Gastrocnemius medialis (tissue), 4 donors: ENCODE data around the gene ANXA3. TPM values are rescaled to one million over a fixed set of nuclear protein-coding genes. Genes with fewer than 3 reads are reported as not detected.

Source experiments
- ATAC-seq, 2 donors: fragments of 150-250 bp; one replicate each; pipeline ENCODE4 v1.9.1; 2016
- DNase-seq, 2 donors: peaks; one replicate each; pipeline ENCODE4 v3.0.0-alpha.2; 2019
- H3K27ac ChIP-seq, 4 donors: fragments of 200-600 bp; sonication (generic); 1 replicate in 1 of 4; 2 replicates in 3 of 4; pipeline ENCODE4 v1.5.1; 2016 to 2018; ENCODE audit warnings: mild to moderate bottlenecking in 2 of 4, moderate library complexity in 1 of 4
- H3K27me3 ChIP-seq, 3 donors: fragments of 200-600 bp; sonication (generic) in 2 of 3; 1 replicate in 1 of 3; 2 replicates in 2 of 3; pipeline versions ENCODE4 v1.5.1 to v1.6.0; 2016 to 2019; ENCODE audit warnings: mild to moderate bottlenecking in 1 of 3, moderate library complexity in 1 of 3
- H3K36me3 ChIP-seq, 2 donors: fragments of 200-600 bp; sonication (generic) in 1 of 2; one replicate each; pipeline ENCODE4 v1.5.1; 2017 to 2018
- H3K4me1 ChIP-seq, 2 donors: fragments of 200-600 bp; sonication (generic) in 1 of 2; one replicate each; pipeline ENCODE4 v1.5.1; 2016 to 2017; ENCODE audit warnings: mild to moderate bottlenecking in 2 of 2
- H3K4me3 ChIP-seq, 4 donors: fragments of 200-600 bp; sonication (generic) in 3 of 4; 1 replicate in 1 of 4; 2 replicates in 3 of 4; pipeline ENCODE4 v1.5.1; 2016 to 2019; ENCODE audit warnings: mild to moderate bottlenecking in 2 of 4
- H3K9me3 ChIP-seq, 3 donors: fragments of 200-600 bp; sonication (generic) in 2 of 3; 1 replicate in 1 of 3; 2 replicates in 2 of 3; pipeline ENCODE4 v1.5.1; 2016 to 2019
- POLR2A ChIP-seq, 2 donors: fragments of 450-650 bp; IDR thresholded peaks; one replicate each; pipeline ENCODE4 v1.6.1; 2017; ENCODE audit warnings: antibody characterized with exemption in 2 of 2, mild to moderate bottlenecking in 2 of 2, moderate library complexity in 2 of 2
- in situ Hi-C, 4 donors: fragments of 200-750 bp; cut with MboI; loops; one replicate each; pipeline versions ENCODE4 v1.15.0 to v1.8.0; 2017; ENCODE audit warnings: low sequenced_read_pairs in 4 of 4
- intact Hi-C: fragments of 100-400 bp; cut with DNase I; formaldehyde crosslinking; loops from one replicate; pipeline ENCODE4 v1.15.1; 2023; ENCODE audit warnings: low total_unique reads
- total RNA-seq, 4 donors: library from RNA; depleted of rRNA; stranded (reverse); fragments of >200 nt; gene quantifications; one replicate each; pipeline versions ENCODE4 v1.1.0 to v1.2.3, GENCODE V29; 2016
- TF ChIP-seq, protein P1 (sequence below), 5 experiments: fragments of 450-650 bp in 3 of 5; fragments of 200-600 bp in 2 of 5; sonication (generic) in 2 of 5; IDR thresholded peaks in 4 of 5; conservative IDR thresholded peaks in 1 of 5; 1 replicate in 4 of 5; 2 replicates in 1 of 5; pipeline ENCODE4 v1.5.1; 2016 to 2019; ENCODE audit warnings: antibody characterized with exemption in 5 of 5, mild to moderate bottlenecking in 3 of 5, moderate library complexity in 3 of 5

Gene ANXA3
- total RNA-seq, 4 donors from 2014 or later, result 15.4 to 22.8 (median 17.7) TPM

DNA sequence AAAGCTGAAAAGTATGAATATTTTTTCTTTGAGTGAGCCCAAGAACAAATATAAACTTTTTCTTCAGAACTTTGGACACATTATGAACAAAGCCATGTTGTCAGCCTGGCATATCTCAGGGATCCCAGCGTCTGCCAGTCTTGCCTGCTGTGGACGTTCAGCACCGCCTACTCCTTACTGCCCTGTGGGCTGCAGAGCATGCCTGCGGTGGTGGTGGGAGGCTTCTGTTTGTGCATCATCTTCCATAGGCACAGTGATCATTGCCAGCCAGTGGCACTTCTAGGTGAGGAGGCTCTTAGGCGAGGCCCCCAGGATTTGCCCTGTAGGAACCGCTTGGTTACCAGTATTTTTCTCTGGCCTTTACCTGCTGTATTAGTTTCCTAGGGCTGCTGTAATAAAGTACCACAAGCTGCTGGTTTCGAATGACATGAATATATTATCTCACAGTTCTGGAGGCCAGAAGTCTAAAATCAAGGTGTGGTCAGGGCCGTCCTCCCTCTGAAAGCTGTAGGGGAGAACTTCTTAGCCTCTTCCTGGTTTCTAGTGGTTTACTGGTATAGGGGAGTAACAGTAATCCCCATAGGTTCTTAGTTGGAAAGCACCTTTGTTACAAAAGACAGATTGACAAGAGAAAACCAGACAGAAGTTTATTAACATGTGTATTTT is 15.4 kb downstream of the ANXA3 start:
- Histone ChIP-seq H3K36me3 (no peaks in the 10 kb centered on the region), H3K27ac (peak overlapping the region in 2 of 4 donors; percentile 16 to 20), H3K27me3 (no peaks in the 10 kb centered on the region), H3K9me3 (no peaks in the 10 kb centered on the region), H3K4me3 (no peak overlapping the region), H3K4me1 (no peaks in the 10 kb centered on the region)
- in situ Hi-C loops (no loop called here), intact Hi-C loops (no loop called here)
- TF ChIP-seq, protein P1, sequence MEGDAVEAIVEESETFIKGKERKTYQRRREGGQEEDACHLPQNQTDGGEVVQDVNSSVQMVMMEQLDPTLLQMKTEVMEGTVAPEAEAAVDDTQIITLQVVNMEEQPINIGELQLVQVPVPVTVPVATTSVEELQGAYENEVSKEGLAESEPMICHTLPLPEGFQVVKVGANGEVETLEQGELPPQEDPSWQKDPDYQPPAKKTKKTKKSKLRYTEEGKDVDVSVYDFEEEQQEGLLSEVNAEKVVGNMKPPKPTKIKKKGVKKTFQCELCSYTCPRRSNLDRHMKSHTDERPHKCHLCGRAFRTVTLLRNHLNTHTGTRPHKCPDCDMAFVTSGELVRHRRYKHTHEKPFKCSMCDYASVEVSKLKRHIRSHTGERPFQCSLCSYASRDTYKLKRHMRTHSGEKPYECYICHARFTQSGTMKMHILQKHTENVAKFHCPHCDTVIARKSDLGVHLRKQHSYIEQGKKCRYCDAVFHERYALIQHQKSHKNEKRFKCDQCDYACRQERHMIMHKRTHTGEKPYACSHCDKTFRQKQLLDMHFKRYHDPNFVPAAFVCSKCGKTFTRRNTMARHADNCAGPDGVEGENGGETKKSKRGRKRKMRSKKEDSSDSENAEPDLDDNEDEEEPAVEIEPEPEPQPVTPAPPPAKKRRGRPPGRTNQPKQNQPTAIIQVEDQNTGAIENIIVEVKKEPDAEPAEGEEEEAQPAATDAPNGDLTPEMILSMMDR (IDR thresholded peaks at IDR 0.05 in 4 of 5, conservative IDR thresholded peaks at IDR 0.05 in 1 of 5), result no peak
- no peak for ATAC-seq
- DNase-seq, result no peak

DNA sequence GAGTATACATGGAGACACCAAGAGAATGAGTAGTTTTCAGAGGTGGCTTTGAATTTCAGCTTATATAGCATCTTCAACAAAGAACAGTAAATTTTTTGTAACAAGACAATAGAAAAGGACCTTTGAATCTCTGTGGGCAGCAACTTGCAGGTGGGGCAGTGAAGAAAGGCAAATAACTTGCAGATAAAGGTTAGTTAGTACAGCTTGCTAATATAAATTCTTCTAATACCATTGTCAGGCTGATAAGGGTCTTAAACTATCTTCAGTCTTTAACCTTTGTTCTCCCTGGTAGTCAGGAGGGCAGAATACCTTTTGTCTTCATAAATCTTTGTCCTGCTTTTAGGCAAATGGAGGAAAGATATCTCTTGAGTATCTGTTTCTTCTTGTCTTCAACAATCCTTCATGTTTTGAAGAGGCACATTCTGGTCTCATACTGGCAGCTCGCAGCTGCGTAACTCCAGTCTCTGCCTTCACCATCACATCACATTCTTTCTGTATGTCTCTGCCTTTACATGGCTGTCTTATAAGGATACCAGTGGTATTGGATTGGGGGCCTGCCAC is 16.0 kb downstream of the ANXA3 start:
- TF ChIP-seq POLR2A (IDR thresholded peaks at IDR 0.05), result no peak
- TF ChIP-seq, protein P1 (IDR thresholded peaks at IDR 0.05 in 4 of 5, conservative IDR thresholded peaks at IDR 0.05 in 1 of 5), result no peak
- intact Hi-C loops (no loop called here), in situ Hi-C loops (no loop called here)
- Histone ChIP-seq H3K4me1 (no peaks in the 10 kb centered on the region), H3K36me3 (no peaks in the 10 kb centered on the region), H3K27me3 (no peaks in the 10 kb centered on the region), H3K27ac (peak overlapping the region in 2 of 4 donors; percentile 16 to 20), H3K9me3 (no peaks in the 10 kb centered on the region), H3K4me3 (no peak overlapping the region)
- ATAC-seq (no peak), DNase-seq (no peak)

DNA sequence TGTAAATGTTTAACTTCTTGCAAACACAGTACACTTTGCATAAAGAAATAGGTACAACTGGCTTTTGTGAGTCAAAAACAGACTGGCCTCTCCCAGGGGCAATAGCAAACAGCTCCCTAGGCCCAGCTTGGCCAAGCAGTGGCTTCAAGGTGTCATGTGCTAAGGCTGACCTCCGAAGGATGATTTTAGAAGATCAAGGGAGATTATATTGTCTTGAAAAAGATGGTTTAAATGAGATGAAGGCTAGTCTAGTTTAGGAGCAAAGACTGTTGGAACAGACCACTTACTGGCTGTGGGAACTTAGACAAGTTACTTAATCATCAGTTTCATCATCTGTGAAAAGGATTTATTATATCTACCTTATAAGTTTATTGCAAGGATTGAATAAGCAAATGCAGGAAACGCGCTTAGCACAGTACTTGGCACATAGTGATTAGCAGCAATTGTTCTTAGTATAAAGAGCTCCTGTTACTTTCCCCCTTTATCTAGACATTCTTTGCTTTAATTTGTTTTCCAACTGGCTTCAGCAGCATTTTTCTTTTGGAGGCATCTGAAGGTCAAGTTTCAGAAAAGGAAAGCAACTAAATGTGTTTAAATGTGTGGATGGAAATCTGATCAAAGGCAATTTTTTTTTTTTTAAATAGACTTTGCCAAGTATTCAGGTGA is 17.2 kb downstream of the ANXA3 start:
- in situ Hi-C loops (no loop called here), intact Hi-C loops (no loop called here)
- Histone ChIP-seq H3K4me3 (no peak overlapping the region), H3K27me3 (no peaks in the 10 kb centered on the region), H3K9me3 (no peaks in the 10 kb centered on the region), H3K4me1 (no peaks in the 10 kb centered on the region), H3K27ac (peak overlapping the region; percentile 21 to 39 (median 30)), H3K36me3 (no peaks in the 10 kb centered on the region)
- DNase-seq (no peak), ATAC-seq (no peak)
- TF ChIP-seq POLR2A (IDR thresholded peaks at IDR 0.05), result no peak
- TF ChIP-seq, protein P1 (IDR thresholded peaks at IDR 0.05 in 4 of 5, conservative IDR thresholded peaks at IDR 0.05 in 1 of 5), result no peak

DNA sequence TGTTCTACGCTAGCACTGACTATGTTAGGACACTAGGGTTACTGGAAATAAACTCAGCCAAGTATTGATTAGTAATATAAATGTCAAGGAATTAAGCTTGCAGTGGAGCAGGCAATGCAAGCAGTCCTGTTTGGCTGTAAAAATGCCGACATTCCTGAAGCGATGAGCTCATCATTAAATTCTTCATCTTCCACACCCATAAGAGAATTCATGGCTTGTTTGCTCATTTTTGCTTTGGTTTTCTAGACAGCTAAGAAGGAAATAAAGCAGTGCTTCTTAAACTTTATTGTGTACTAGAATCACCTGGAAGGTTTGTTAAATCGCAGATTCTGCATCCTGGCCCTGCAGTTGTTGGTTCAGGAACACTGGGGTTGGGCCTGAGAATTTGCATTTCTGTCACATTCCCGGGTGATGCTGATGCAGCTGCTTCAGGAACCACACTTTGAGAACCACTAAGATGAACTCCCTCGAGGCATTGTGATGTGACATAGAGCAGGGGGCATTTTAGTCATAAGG is 17.8 kb downstream of the ANXA3 start:
- in situ Hi-C loops (no loop called here), intact Hi-C loops (no loop called here)
- no peaks in the 10 kb centered on the region for H3K4me1 ChIP-seq
- TF ChIP-seq, protein P1 (IDR thresholded peaks at IDR 0.05 in 4 of 5, conservative IDR thresholded peaks at IDR 0.05 in 1 of 5), result no peak
- TF ChIP-seq POLR2A (IDR thresholded peaks at IDR 0.05), result no peak
- H3K27me3 ChIP-seq, result no peaks in the 10 kb centered on the region
- no peak overlapping the region for H3K4me3 ChIP-seq
- peak overlapping the region; percentile 21 to 39 (median 30) for H3K27ac ChIP-seq
- DNase-seq, result no peak
- peak; percentile 58 to 61 for ATAC-seq
- H3K36me3 ChIP-seq, result no peaks in the 10 kb centered on the region
- no peaks in the 10 kb centered on the region for H3K9me3 ChIP-seq
